GM18909 (cell line): Measurements from ENCODE around the gene MPP7.
"Not testable (repeated sequence)": the region's sequence is repeated elsewhere in the genome, so short reads cannot be mapped to it uniquely, and the experiment has no call there.

Source experiments
- ATAC-seq: cut with Tn5 transposase; IDR thresholded peaks from one replicate; pipeline ENCODE4 v1.9.1; 2021; ENCODE audit warnings: mild to moderate bottlenecking; ENCODE audit not compliant: unreplicated experiment, poor library complexity

The MPP7 gene

GRCh38 chr10:28302638-28303488, at the start of gene MPP7:
Gene MPP7 (minus strand): TSS chr10:28303064. CDS start chr10:28238604, 64,460 bp downstream.
- ATAC-seq, result peak; percentile 100

GRCh38 chr10:28349892-28350291, 47.0 kb upstream of the MPP7 start:
- no peak for ATAC-seq

- no peak for ATAC-seq
Observed at GRCh38 chr10:28343987-28344895, 41.4 kb upstream of the MPP7 start.

GRCh38 chr10:28343252-28343651, 40.4 kb upstream of the MPP7 start:
- ATAC-seq, result no peak

- ATAC-seq, result not testable (repeated sequence)
Observed at GRCh38 chr10:28341679-28342078, 38.8 kb upstream of the MPP7 start.

- no peak for ATAC-seq
Observed at GRCh38 chr10:28332726-28333125, 29.9 kb upstream of the MPP7 start.

GRCh38 chr10:28331841-28332240, 29.0 kb upstream of the MPP7 start:
- ATAC-seq, result no peak

- no peak for ATAC-seq
Observed at GRCh38 chr10:28331066-28331465, 28.2 kb upstream of the MPP7 start.

- no peak for ATAC-seq
Observed at GRCh38 chr10:28328346-28328745, 25.5 kb upstream of the MPP7 start.

- no peak for ATAC-seq
Observed at GRCh38 chr10:28327491-28327880, 24.6 kb upstream of the MPP7 start.

- ATAC-seq, result no peak
Observed at GRCh38 chr10:28326516-28327490, 23.9 kb upstream of the MPP7 start.

GRCh38 chr10:28320799-28321198, 17.9 kb upstream of the MPP7 start:
- no peak for ATAC-seq

- ATAC-seq, result no peak
Observed at GRCh38 chr10:28320090-28320489, 17.2 kb upstream of the MPP7 start.

GRCh38 chr10:28319061-28319460, 16.2 kb upstream of the MPP7 start:
- not testable (repeated sequence) for ATAC-seq

GRCh38 chr10:28318626-28319025, 15.8 kb upstream of the MPP7 start:
- no peak for ATAC-seq

GRCh38 chr10:28317760-28318159, 14.9 kb upstream of the MPP7 start:
- no peak for ATAC-seq

GRCh38 chr10:28316696-28317095, 13.8 kb upstream of the MPP7 start:
- ATAC-seq, result no peak

GRCh38 chr10:28315140-28315539, 12.3 kb upstream of the MPP7 start:
- ATAC-seq, result no peak

GRCh38 chr10:28314211-28314610, 11.3 kb upstream of the MPP7 start:
- no peak for ATAC-seq

- no peak for ATAC-seq
Observed at GRCh38 chr10:28312572-28312971, 9.7 kb upstream of the MPP7 start.
